ENCODE measurements around the gene RBCK1.
"Not testable (repeated sequence)": the region's sequence is repeated elsewhere in the genome, so short reads cannot be mapped to it uniquely, and the experiment has no call there.

The RBCK1 gene

DNA sequence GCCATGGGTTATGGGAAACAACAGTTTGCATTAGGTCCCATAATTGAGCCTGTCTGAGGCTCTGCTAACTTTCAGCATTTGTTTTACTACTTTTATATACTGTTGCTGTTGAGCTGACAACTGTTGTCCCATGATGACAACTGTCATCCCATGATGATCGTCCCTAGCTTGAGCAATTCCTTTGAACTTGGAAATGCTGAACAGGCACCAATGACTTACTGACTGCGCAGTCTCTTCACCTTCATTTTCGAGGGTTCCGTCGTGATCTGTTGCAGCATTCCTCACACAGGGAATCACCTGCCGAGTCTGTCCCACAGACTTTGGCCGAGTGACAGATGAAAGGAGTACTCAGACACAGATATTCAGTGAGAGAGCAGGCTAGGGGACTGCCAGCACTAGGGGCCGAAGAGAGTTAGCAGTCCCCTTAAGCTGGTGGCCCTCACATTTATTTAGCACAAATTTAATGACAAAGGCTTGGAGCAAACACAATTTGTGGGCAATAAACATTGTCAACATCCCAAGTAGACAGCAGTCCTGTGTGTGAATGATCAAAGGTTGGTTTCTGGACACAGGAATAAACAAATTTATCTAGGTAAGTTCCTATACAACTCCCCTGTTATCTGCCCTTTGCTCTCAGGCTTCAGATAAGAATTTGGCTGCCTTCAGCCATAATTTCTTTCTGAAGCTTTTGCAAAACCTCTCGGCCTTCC lies 64.2 kb downstream of the RBCK1 start:
- H3K4me3 ChIP-seq (ENCODE audit: low read depth, low read length): no peak overlapping the region
- TF ChIP-seq, protein P1, sequence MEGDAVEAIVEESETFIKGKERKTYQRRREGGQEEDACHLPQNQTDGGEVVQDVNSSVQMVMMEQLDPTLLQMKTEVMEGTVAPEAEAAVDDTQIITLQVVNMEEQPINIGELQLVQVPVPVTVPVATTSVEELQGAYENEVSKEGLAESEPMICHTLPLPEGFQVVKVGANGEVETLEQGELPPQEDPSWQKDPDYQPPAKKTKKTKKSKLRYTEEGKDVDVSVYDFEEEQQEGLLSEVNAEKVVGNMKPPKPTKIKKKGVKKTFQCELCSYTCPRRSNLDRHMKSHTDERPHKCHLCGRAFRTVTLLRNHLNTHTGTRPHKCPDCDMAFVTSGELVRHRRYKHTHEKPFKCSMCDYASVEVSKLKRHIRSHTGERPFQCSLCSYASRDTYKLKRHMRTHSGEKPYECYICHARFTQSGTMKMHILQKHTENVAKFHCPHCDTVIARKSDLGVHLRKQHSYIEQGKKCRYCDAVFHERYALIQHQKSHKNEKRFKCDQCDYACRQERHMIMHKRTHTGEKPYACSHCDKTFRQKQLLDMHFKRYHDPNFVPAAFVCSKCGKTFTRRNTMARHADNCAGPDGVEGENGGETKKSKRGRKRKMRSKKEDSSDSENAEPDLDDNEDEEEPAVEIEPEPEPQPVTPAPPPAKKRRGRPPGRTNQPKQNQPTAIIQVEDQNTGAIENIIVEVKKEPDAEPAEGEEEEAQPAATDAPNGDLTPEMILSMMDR (IDR thresholded peaks at IDR 0.05; ENCODE audit: insufficient read depth, low read depth, low read length, missing control alignments): no peak
- DNase-seq (ENCODE audit: low read depth): no peak

GRCh38 chr20:472889-473292 lies 64.8 kb downstream of the RBCK1 start:
- no peak overlapping the region for H3K4me3 ChIP-seq (ENCODE audit: low read depth, low read length)
- TF ChIP-seq, protein P1 (IDR thresholded peaks at IDR 0.05; ENCODE audit: insufficient read depth, low read depth, low read length, missing control alignments): no peak
- DNase-seq (ENCODE audit: low read depth): no peak

- no peak for DNase-seq (ENCODE audit: low read depth)
- H3K4me3 ChIP-seq (ENCODE audit: low read depth, low read length): no peak overlapping the region
- TF ChIP-seq, protein P1 (IDR thresholded peaks at IDR 0.05; ENCODE audit: insufficient read depth, low read depth, low read length, missing control alignments): no peak
Observed at GRCh38 chr20:474581-474980, 66.5 kb downstream of the RBCK1 start.

GRCh38 chr20:475463-476357 lies 67.6 kb downstream of the RBCK1 start:
- TF ChIP-seq, protein P1 (IDR thresholded peaks at IDR 0.05; ENCODE audit: insufficient read depth, low read depth, low read length, missing control alignments): no peak
- no peak for DNase-seq (ENCODE audit: low read depth)
- no peak overlapping the region for H3K4me3 ChIP-seq (ENCODE audit: low read depth, low read length)

- not testable (repeated sequence) for DNase-seq (ENCODE audit: low read depth); H3K4me3 ChIP-seq (ENCODE audit: low read depth, low read length)
Observed at GRCh38 chr20:476561-477249, 68.6 kb downstream of the RBCK1 start.

DNA sequence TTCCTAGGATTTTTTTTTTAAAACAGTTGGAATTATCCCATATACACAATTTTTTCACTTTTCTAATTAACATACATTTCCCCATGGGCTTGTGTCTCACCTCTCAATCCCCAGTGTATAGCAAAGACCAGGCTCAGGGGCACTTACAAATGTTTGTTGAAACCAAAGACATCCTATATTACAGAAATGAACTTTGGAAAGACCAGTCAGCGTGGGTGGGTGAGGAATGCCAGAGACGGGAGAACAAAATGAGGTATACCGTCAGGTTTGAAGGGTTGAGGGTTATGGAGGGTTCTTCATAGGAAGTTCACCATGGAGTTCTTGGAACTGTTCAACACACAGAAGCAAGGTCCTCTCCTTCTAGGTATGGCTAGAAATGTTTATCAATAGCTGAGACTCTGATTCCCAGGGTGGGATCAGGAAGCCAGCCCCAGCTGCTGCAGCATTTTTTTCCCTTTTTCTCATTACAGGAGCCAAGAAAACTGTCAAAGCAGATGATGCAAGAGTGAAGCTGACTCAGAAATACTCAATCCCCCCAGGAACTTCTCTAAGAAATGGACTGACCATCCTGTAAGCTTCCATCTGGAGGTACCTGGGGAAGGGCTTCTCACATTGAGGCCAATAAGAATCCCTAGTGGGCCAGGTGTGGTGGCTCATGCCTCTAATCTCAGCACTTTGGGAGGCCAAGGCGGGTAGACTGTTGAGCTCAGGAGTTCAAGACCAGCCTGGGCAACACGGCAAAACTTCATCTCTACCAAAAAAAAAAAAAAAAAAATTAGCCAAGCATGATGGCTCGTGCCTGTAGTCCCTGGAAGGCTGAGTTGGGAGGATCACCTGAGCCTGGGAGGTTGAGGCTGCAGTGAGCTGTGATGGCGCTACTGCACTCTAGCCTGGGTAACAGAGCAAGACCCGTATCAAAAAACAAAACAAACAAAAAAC lies 70.2 kb downstream of the RBCK1 start:
- DNase-seq (ENCODE audit: low read depth): no peak
- TF ChIP-seq, protein P1 (IDR thresholded peaks at IDR 0.05; ENCODE audit: insufficient read depth, low read depth, low read length, missing control alignments): no peak
- H3K4me3 ChIP-seq (ENCODE audit: low read depth, low read length): no peak overlapping the region

Data from GM12865 (cell line).